Measurements from ENCODE around the gene SYNPR.

Gene SYNPR

GRCh38 chr3:63561879-63562278, 283.8 kb downstream of the SYNPR start:
- DNase-seq: no peak

GRCh38 chr3:63562323-63562722, 284.2 kb downstream of the SYNPR start:
- no peak for DNase-seq

GRCh38 chr3:63563572-63563971, 285.5 kb downstream of the SYNPR start:
- no peak for DNase-seq

- DNase-seq: no peak
Measured at GRCh38 chr3:63565220-63565619, 287.1 kb downstream of the SYNPR start.

GRCh38 chr3:63571682-63572081, 293.6 kb downstream of the SYNPR start:
- no peak for DNase-seq

GRCh38 chr3:63576846-63577245, 298.7 kb downstream of the SYNPR start:
- DNase-seq: no peak

GRCh38 chr3:63578858-63579257, 300.8 kb downstream of the SYNPR start:
- DNase-seq: no peak

GRCh38 chr3:63580151-63580550, 302.0 kb downstream of the SYNPR start:
- DNase-seq: no peak

- no peak for DNase-seq
Measured at GRCh38 chr3:63582943-63583500, 304.9 kb downstream of the SYNPR start.

GRCh38 chr3:63584681-63585080, 306.6 kb downstream of the SYNPR start:
- DNase-seq: no peak

- no peak for DNase-seq
Measured at GRCh38 chr3:63585927-63586326, 307.8 kb downstream of the SYNPR start.

GRCh38 chr3:63588895-63589294, 310.8 kb downstream of the SYNPR start:
- no peak for DNase-seq

- DNase-seq: no peak
Measured at GRCh38 chr3:63593779-63594178, 315.7 kb downstream of the SYNPR start.

GRCh38 chr3:63595221-63595620, 317.1 kb downstream of the SYNPR start:
- DNase-seq: no peak

- no peak for DNase-seq
Measured at GRCh38 chr3:63597019-63597418, 318.9 kb downstream of the SYNPR start.

- DNase-seq: no peak
Measured at GRCh38 chr3:63607716-63608115, 329.6 kb downstream of the SYNPR start.

GRCh38 chr3:63609408-63609807, 331.3 kb downstream of the SYNPR start:
- no peak for DNase-seq

GRCh38 chr3:63609834-63610233, 331.7 kb downstream of the SYNPR start:
- no peak for DNase-seq

- no peak for DNase-seq
Measured at GRCh38 chr3:63611382-63611781, 333.3 kb downstream of the SYNPR start.

- no peak for DNase-seq
Measured at GRCh38 chr3:63613561-63613960, 335.5 kb downstream of the SYNPR start.

GRCh38 chr3:63617391-63617790, 339.3 kb downstream of the SYNPR start:
- DNase-seq: no peak

- DNase-seq: no peak
Measured at GRCh38 chr3:63624941-63625560, 346.9 kb downstream of the SYNPR start.

- DNase-seq: no peak
Measured at GRCh38 chr3:63631670-63632069, 353.6 kb downstream of the SYNPR start.

- no peak for DNase-seq
Measured at GRCh38 chr3:63635186-63635585, 357.1 kb downstream of the SYNPR start.

GRCh38 chr3:63639806-63640205, 361.7 kb downstream of the SYNPR start:
- no peak for DNase-seq
